Activated CD4-positive, alpha-beta memory T cell treated with anti-CD3 and anti-CD28 coated beads for 36 hours (primary cell): ENCODE data around the gene DNMT3A. TPM values are rescaled to one million over a fixed set of nuclear protein-coding genes. Genes with fewer than 3 reads are reported as not detected.

Source experiments
- CTCF ChIA-PET: fragments of 350-600 bp; sonication (Branson Sonifier 250); formaldehyde crosslinking; loops from one replicate; lab custom pipeline; 2021; ENCODE audit warnings: antibody characterized with exemption, inconsistent platforms; lab: Charles Lee
- POLR2A ChIA-PET: fragments of 350-600 bp; sonication (Branson Sonifier 250); formaldehyde crosslinking; loops from one replicate; lab custom pipeline; 2021; ENCODE audit warnings: antibody characterized with exemption; lab: Charles Lee
- DNase-seq: peaks from one replicate; pipeline ENCODE4 v3.0.0-alpha.2; 2020
- H3K27ac Mint-ChIP-seq: one replicate; pipeline ENCODE4 v1.8.0; 2021; ENCODE audit warnings: mixed read lengths
- H3K27me3 Mint-ChIP-seq: one replicate; pipeline ENCODE4 v1.8.0; 2021; ENCODE audit warnings: mixed read lengths
- H3K36me3 Mint-ChIP-seq: one replicate; pipeline ENCODE4 v1.8.0; 2021; ENCODE audit warnings: mixed read lengths
- H3K4me1 Mint-ChIP-seq: one replicate; pipeline ENCODE4 v1.8.0; 2021; ENCODE audit warnings: low read depth, mixed read lengths
- H3K4me3 Mint-ChIP-seq: one replicate; pipeline ENCODE4 v1.8.0; 2021; ENCODE audit warnings: mild to moderate bottlenecking, mixed read lengths
- H3K9me3 Mint-ChIP-seq: one replicate; pipeline ENCODE4 v1.8.0; 2021; ENCODE audit warnings: mixed read lengths
- intact Hi-C: fragments of 100-400 bp; cut with micrococcal nuclease; formaldehyde crosslinking; loops from one replicate; pipeline ENCODE4 v1.15.1; 2023
- total RNA-seq, 2 experiments: library from RNA; stranded (reverse); gene quantifications; one replicate each; pipeline ENCODE4 v1.2.3, GENCODE V29; 2021

Gene DNMT3A
- total RNA-seq, 2 experiments from 2014 or later = 52.0 to 52.5 TPM

DNA sequence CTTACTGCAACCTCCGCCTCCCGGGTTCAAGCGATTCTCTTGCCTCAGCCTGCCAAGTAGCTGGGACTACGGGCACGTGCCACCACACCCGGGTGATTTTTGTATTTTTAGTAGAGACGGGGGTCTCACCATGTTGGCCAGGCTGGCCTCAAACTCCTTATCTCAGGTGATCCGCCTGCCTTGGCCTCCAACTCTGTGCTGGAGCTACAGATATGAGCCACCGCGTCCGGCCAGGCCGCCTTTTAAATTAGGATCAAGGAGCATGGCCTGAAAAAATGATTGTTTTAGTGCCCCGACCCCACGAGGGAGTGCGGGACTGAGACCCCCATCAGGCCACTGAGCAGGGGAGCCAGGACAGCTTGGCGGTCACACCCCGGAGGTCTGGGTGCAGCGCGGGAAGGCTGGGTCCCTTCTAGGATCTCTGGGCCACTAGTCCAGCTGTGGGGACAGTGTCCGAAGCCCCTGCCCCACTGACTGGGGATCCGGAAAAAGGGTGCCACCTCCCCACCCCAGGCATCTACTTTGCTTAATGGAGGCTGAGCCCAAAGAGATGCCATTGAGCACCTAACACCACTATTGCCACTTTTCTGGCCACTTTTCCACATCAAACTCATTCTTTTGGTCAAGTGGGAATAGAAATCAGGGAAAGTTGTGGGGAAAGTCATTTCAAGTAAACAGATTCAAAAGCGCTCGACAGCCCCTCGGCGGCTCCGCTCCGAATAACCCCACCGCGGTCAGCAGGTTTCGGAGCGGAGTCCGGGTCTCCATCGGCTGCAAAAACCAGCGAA lies 19.7 kb upstream of the DNMT3A start:
- no peaks in the 10 kb centered on the region for H3K27me3 Mint-ChIP-seq
- CTCF ChIA-PET = interaction anchor here (0.6 to 2.8 kb wide), 45 partner anchors 8 to 475 kb away, joined by 3 to 83 read pairs (median 4); partner anchors contain the start of gene DNMT3A
- no peaks in the 10 kb centered on the region for H3K36me3 Mint-ChIP-seq
- intact Hi-C loops = loop anchor here (1.0 to 10.0 kb wide), 11 partner anchors 8 to 513 kb away; partner anchors contain the start of genes ASXL2 and DNAJC27
- H3K27ac Mint-ChIP-seq = no peak overlapping the region
- no peak for DNase-seq
- H3K9me3 Mint-ChIP-seq = no peaks in the 10 kb centered on the region
- peak overlapping the region; percentile 77 for H3K4me3 Mint-ChIP-seq
- POLR2A ChIA-PET = interaction anchor here (0.6 to 1.8 kb wide), 5 partner anchors 13 to 517 kb away, joined by 3 to 18 read pairs (median 4); partner anchors contain the start of gene ASXL2
- H3K4me1 Mint-ChIP-seq = peaks cover 15% of the 10 kb centered on the region

- CTCF ChIA-PET = no interaction called here
- Mint-ChIP-seq H3K27me3 (peaks cover 1% of the 10 kb centered on the region), H3K36me3 (no peaks in the 10 kb centered on the region), H3K27ac (no peak overlapping the region), H3K9me3 (no peaks in the 10 kb centered on the region), H3K4me1 (peaks cover 18% of the 10 kb centered on the region), H3K4me3 (no peak overlapping the region)
- DNase-seq = no peak
- POLR2A ChIA-PET = no interaction called here
- intact Hi-C loops = no loop called here
These were observed 17.1 kb upstream of the DNMT3A start for GRCh38 chr2:25358836-25359235.

GRCh38 chr2:25358249-25358815 lies 16.6 kb upstream of the DNMT3A start:
- POLR2A ChIA-PET = no interaction called here
- Mint-ChIP-seq H3K27me3 (peaks cover 1% of the 10 kb centered on the region), H3K36me3 (no peaks in the 10 kb centered on the region), H3K4me3 (no peak overlapping the region), H3K4me1 (peaks cover 14% of the 10 kb centered on the region), H3K9me3 (no peaks in the 10 kb centered on the region), H3K27ac (no peak overlapping the region)
- DNase-seq = no peak
- intact Hi-C loops = no loop called here
- CTCF ChIA-PET = interaction anchor here (0.6 kb wide), 1 partner anchor 25 kb away, joined by 3 read pairs; no protein-coding TSS in a partner anchor

DNA sequence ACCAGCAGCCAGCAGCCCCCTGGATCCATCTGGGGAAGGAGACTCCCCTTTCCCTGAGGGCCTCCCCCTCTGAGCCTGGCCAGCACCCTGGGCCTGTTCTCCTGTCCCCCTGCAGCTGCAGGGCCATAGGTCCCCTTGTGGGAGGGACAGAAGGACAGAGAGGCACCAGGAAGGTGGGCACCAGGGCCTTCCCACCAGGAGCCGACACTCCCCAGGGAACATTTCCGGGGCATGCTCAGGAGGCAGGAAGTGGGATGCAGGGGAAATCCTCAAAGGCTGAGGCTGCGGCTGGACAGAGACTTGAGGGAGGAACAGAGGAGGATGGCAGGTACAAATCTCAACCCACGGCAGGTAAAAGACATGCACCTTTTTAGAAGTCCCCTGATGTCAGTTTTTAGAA lies 14.4 kb upstream of the DNMT3A start:
- Mint-ChIP-seq H3K4me1 (peaks cover 13% of the 10 kb centered on the region), H3K36me3 (no peaks in the 10 kb centered on the region), H3K27me3 (peaks cover 3% of the 10 kb centered on the region), H3K27ac (no peak overlapping the region), H3K9me3 (no peaks in the 10 kb centered on the region), H3K4me3 (no peak overlapping the region)
- ChIA-PET CTCF (no interaction called here), POLR2A (no interaction called here)
- intact Hi-C loops = no loop called here
- DNase-seq = no peak

GRCh38 chr2:25355270-25355669 lies 13.5 kb upstream of the DNMT3A start:
- H3K27ac Mint-ChIP-seq = no peak overlapping the region
- no peak for DNase-seq
- H3K36me3 Mint-ChIP-seq = no peaks in the 10 kb centered on the region
- peaks cover 3% of the 10 kb centered on the region for H3K27me3 Mint-ChIP-seq
- ChIA-PET CTCF (no interaction called here), POLR2A (no interaction called here)
- peaks cover 15% of the 10 kb centered on the region for H3K4me1 Mint-ChIP-seq
- intact Hi-C loops = no loop called here
- no peaks in the 10 kb centered on the region for H3K9me3 Mint-ChIP-seq
- H3K4me3 Mint-ChIP-seq = no peak overlapping the region

GRCh38 chr2:25354116-25354515 lies 12.4 kb upstream of the DNMT3A start:
- Mint-ChIP-seq H3K4me1 (peaks cover 16% of the 10 kb centered on the region), H3K27me3 (peaks cover 3% of the 10 kb centered on the region), H3K9me3 (no peaks in the 10 kb centered on the region), H3K27ac (no peak overlapping the region), H3K36me3 (no peaks in the 10 kb centered on the region), H3K4me3 (no peak overlapping the region)
- DNase-seq = no peak
- intact Hi-C loops = no loop called here
- POLR2A ChIA-PET = no interaction called here
- CTCF ChIA-PET = interaction anchor here (0.8 to 2.8 kb wide), 4 partner anchors 8 to 23 kb away, joined by 3 to 25 read pairs (median 4); no protein-coding TSS in a partner anchor

GRCh38 chr2:25349397-25349796 lies 7.7 kb upstream of the DNMT3A start:
- H3K27ac Mint-ChIP-seq = no peak overlapping the region
- H3K4me1 Mint-ChIP-seq = peaks cover 38% of the 10 kb centered on the region
- no peak overlapping the region for H3K4me3 Mint-ChIP-seq
- H3K9me3 Mint-ChIP-seq = no peaks in the 10 kb centered on the region
- DNase-seq = no peak
- intact Hi-C loops = no loop called here
- peaks cover 3% of the 10 kb centered on the region for H3K27me3 Mint-ChIP-seq
- POLR2A ChIA-PET = interaction anchor here (1.1 kb wide), 1 partner anchor 45 kb away, joined by 3 read pairs; no protein-coding TSS in a partner anchor
- no peaks in the 10 kb centered on the region for H3K36me3 Mint-ChIP-seq
- CTCF ChIA-PET = interaction anchor here (1.1 to 3.2 kb wide), 2 partner anchors 13 to 41 kb away, joined by 3 to 25 read pairs; no protein-coding TSS in a partner anchor

- DNase-seq = no peak
- H3K27me3 Mint-ChIP-seq = peaks cover 1% of the 10 kb centered on the region
- CTCF ChIA-PET = interaction anchor here (1.6 kb wide), 1 partner anchor 14 kb away, joined by 8 read pairs; no protein-coding TSS in a partner anchor
- POLR2A ChIA-PET = interaction anchor here (1.1 to 1.9 kb wide), 2 partner anchors 14 to 33 kb away, joined by 4 to 7 read pairs; no protein-coding TSS in a partner anchor
- intact Hi-C loops = loop anchor here (1.0 kb wide), 1 partner anchor 14 kb away; no protein-coding TSS in a partner anchor
- peak overlapping the region; percentile 9 for H3K27ac Mint-ChIP-seq
- no peaks in the 10 kb centered on the region for H3K9me3 Mint-ChIP-seq
- no peaks in the 10 kb centered on the region for H3K36me3 Mint-ChIP-seq
- H3K4me1 Mint-ChIP-seq = peaks cover 32% of the 10 kb centered on the region
- H3K4me3 Mint-ChIP-seq = no peak overlapping the region
These were observed 6.1 kb upstream of the DNMT3A start for GRCh38 chr2:25347846-25348245.

GRCh38 chr2:25347205-25347815 lies 5.6 kb upstream of the DNMT3A start:
- peak; percentile 78 for DNase-seq
- H3K27ac Mint-ChIP-seq = peak overlapping the region; percentile 26
- peaks cover 28% of the 10 kb centered on the region for H3K4me1 Mint-ChIP-seq
- intact Hi-C loops = loop anchor here (1.0 kb wide), 1 partner anchor 15 kb away; no protein-coding TSS in a partner anchor
- CTCF ChIA-PET = interaction anchor here (0.9 to 1.6 kb wide), 2 partner anchors 15 to 30 kb away, joined by 3 to 8 read pairs; no protein-coding TSS in a partner anchor
- H3K9me3 Mint-ChIP-seq = no peaks in the 10 kb centered on the region
- no peak overlapping the region for H3K4me3 Mint-ChIP-seq
- POLR2A ChIA-PET = interaction anchor here (1.1 to 1.9 kb wide), 2 partner anchors 15 to 33 kb away, joined by 4 to 7 read pairs; no protein-coding TSS in a partner anchor
- no peaks in the 10 kb centered on the region for H3K27me3 Mint-ChIP-seq
- H3K36me3 Mint-ChIP-seq = no peaks in the 10 kb centered on the region

DNA sequence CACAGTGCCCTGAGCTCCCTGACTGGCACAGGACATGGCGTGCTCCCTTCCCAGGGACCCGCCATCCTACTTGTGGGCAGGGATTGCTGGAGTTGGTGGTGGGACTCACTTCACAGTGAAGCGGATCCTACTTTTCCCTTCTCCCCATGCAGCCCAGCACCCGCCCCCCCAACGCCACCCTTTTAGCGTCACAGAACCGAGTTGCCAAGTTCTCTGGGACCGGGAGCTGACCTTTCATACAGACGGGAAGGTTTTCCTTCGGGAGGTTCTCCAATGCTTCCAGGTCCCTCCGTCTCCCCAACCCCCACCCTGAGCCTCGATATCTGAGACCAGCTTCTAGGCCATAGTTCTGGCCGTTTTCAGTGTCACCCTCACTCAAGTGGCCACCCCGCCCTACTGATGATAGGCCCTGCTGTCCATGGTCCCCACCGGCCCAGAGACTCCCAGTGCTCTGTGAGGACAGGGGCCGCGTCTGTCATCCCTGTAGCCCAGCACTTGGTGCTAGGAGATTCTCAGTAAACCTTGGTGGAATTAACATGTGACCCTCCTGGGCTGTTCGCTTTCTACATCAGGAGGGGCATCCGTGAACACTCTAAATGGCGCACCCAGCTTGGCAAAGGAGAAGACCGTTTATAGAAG lies 1.6 kb upstream of the DNMT3A start:
- H3K36me3 Mint-ChIP-seq = no peaks in the 10 kb centered on the region
- peak overlapping the region; percentile 43 for H3K4me3 Mint-ChIP-seq
- H3K27me3 Mint-ChIP-seq = no peaks in the 10 kb centered on the region
- peaks cover 38% of the 10 kb centered on the region for H3K4me1 Mint-ChIP-seq
- no peak for DNase-seq
- ChIA-PET POLR2A (interaction anchor here (1.1 kb wide), 1 partner anchor 30 kb away, joined by 3 read pairs; no protein-coding TSS in a partner anchor), CTCF (interaction anchor here (0.7 to 2.1 kb wide), 13 partner anchors 10 to 223 kb away, joined by 3 to 26 read pairs (median 3); no protein-coding TSS in a partner anchor)
- intact Hi-C loops = loop anchor here (2.0 to 5.0 kb wide), 3 partner anchors 29 to 41 kb away; no protein-coding TSS in a partner anchor
- no peaks in the 10 kb centered on the region for H3K9me3 Mint-ChIP-seq
- no peak overlapping the region for H3K27ac Mint-ChIP-seq
